ENCODE measurements around the gene ARMH4. TPM values are rescaled to one million over a fixed set of nuclear protein-coding genes. Genes with fewer than 3 reads are reported as not detected.

ARMH4 gene
- total and polyA plus RNA-seq, 12 donors: 1.3 to 13.1 (median 8.5) TPM

DNA sequence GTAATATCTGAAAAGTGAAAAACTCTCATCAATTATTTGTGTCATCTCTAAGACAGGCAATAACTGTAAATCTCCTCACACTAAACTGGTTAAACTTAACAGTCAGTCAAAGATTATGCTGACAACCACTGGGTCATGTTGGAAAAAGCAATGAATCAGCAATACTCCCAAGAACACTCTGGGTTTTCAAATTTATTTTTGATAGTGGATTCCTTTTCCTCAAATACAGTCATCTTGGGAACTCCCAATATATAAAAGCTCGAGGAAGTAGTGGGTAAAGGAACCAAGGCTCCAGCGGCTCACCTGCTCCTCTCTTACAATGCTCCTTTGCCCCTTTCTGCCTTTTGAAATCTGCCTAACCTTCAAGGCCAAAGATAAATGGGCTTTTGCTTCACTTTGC, 70.0 kb downstream of the ARMH4 start:
- peaks cover 3 to 35% (median 9%) of the 10 kb centered on the region in 9 donors for H3K4me1 ChIP-seq
- intact Hi-C loops (cut with DNase I): no loop called here
- H3K9me3 ChIP-seq: no peaks in the 10 kb centered on the region
- H3K4me3 ChIP-seq: no peak overlapping the region
- H3K27ac ChIP-seq: peak overlapping the region in 8 of 10 donors; percentile 2 to 70 (median 32)
- no peaks in the 10 kb centered on the region for H3K27me3 ChIP-seq
- ATAC-seq (no peak), DNase-seq (no peak)
- TF ChIP-seq, protein P1, sequence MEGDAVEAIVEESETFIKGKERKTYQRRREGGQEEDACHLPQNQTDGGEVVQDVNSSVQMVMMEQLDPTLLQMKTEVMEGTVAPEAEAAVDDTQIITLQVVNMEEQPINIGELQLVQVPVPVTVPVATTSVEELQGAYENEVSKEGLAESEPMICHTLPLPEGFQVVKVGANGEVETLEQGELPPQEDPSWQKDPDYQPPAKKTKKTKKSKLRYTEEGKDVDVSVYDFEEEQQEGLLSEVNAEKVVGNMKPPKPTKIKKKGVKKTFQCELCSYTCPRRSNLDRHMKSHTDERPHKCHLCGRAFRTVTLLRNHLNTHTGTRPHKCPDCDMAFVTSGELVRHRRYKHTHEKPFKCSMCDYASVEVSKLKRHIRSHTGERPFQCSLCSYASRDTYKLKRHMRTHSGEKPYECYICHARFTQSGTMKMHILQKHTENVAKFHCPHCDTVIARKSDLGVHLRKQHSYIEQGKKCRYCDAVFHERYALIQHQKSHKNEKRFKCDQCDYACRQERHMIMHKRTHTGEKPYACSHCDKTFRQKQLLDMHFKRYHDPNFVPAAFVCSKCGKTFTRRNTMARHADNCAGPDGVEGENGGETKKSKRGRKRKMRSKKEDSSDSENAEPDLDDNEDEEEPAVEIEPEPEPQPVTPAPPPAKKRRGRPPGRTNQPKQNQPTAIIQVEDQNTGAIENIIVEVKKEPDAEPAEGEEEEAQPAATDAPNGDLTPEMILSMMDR (IDR thresholded peaks at IDR 0.05): no peak
- WGBS, 2 donors: 90 to 99% methylated on average over 2 of the region's 2 CpGs
- H3K36me3 ChIP-seq: no peaks in the 10 kb centered on the region

DNA sequence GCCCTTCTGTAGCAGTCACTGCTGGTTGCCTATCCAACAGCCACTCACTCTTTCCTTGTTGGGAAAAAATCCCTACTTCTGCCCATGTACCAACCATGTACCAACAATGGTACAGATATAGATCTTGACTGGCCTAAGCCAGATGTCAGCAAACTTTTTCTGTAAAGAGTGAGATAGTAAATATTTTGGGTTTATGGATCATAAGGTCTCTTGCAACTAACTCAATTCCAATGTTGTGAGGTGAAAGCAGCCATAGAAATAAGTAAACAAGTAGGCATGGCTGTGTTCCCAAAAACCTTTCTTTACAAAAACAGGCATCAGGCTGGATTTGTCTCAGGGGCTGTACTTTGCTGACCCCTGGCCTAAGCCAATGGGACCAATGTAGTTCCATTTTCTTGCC, 73.5 kb downstream of the ARMH4 start:
- ATAC-seq: no peak
- H3K4me3 ChIP-seq: no peak overlapping the region
- intact Hi-C loops (cut with DNase I): loop anchor here in 1 of 10 donors (10.0 kb wide), 1 partner anchor 384 kb away; no protein-coding TSS in a partner anchor
- TF ChIP-seq, protein P1 (IDR thresholded peaks at IDR 0.05): no peak
- DNase-seq: no peak
- H3K9me3 ChIP-seq: no peaks in the 10 kb centered on the region
- no peaks in the 10 kb centered on the region for H3K27me3 ChIP-seq
- H3K27ac ChIP-seq: peak overlapping the region in 1 of 10 donors; percentile 10
- H3K4me1 ChIP-seq: peaks cover 3 to 29% (median 9%) of the 10 kb centered on the region in 9 donors
- no peaks in the 10 kb centered on the region for H3K36me3 ChIP-seq

GRCh38 chr14:58078068-58078467, 73.9 kb downstream of the ARMH4 start:
- H3K27ac ChIP-seq: peak overlapping the region in 1 of 10 donors; percentile 10
- TF ChIP-seq, protein P1 (IDR thresholded peaks at IDR 0.05): no peak
- no peaks in the 10 kb centered on the region for H3K9me3 ChIP-seq
- no peaks in the 10 kb centered on the region for H3K27me3 ChIP-seq
- ATAC-seq: peak in 2 of 8 donors; percentile 34 to 61
- no peak for DNase-seq
- peaks cover 3 to 29% (median 9%) of the 10 kb centered on the region in 9 donors for H3K4me1 ChIP-seq
- no peaks in the 10 kb centered on the region for H3K36me3 ChIP-seq
- intact Hi-C loops (cut with DNase I): loop anchor here in 1 of 10 donors (10.0 kb wide), 1 partner anchor 383 kb away; no protein-coding TSS in a partner anchor
- no peak overlapping the region for H3K4me3 ChIP-seq

- H3K27ac ChIP-seq: peak overlapping the region in 1 of 10 donors; percentile 10
- DNase-seq: no peak
- no peak for ATAC-seq
- H3K36me3 ChIP-seq: no peaks in the 10 kb centered on the region
- TF ChIP-seq, protein P1 (IDR thresholded peaks at IDR 0.05): no peak
- WGBS, 2 donors: 55 to 64% methylated on average over 1 of the region's 1 CpG
- H3K4me3 ChIP-seq: no peak overlapping the region
- H3K27me3 ChIP-seq: no peaks in the 10 kb centered on the region
- H3K4me1 ChIP-seq: peaks cover 3 to 24% (median 7%) of the 10 kb centered on the region in 9 donors
- intact Hi-C loops (cut with DNase I): loop anchor here in 1 of 10 donors (10.0 kb wide), 1 partner anchor 383 kb away; no protein-coding TSS in a partner anchor
- no peaks in the 10 kb centered on the region for H3K9me3 ChIP-seq
Observed at GRCh38 chr14:58077621-58078020, 74.4 kb downstream of the ARMH4 start.
